ENCODE data around the gene CDC27.
"Not testable (repeated sequence)": the region's sequence is repeated elsewhere in the genome, so short reads cannot be mapped to it uniquely, and the experiment has no call there.

Gene CDC27

GRCh38 chr17:47218896-47219430 lies 29.9 kb upstream of the CDC27 start:
- FAIRE-seq = no peak

GRCh38 chr17:47217279-47217678 lies 28.2 kb upstream of the CDC27 start:
- FAIRE-seq = not testable (repeated sequence)

GRCh38 chr17:47216821-47217220 lies 27.7 kb upstream of the CDC27 start:
- not testable (repeated sequence) for FAIRE-seq

GRCh38 chr17:47214931-47215330 lies 25.8 kb upstream of the CDC27 start:
- no peak for FAIRE-seq

GRCh38 chr17:47213540-47213939 lies 24.4 kb upstream of the CDC27 start:
- FAIRE-seq = no peak

GRCh38 chr17:47212458-47212857 lies 23.4 kb upstream of the CDC27 start:
- no peak for FAIRE-seq

- FAIRE-seq = no peak
Measured at GRCh38 chr17:47210779-47211178, 21.7 kb upstream of the CDC27 start.

- no peak for FAIRE-seq
Measured at GRCh38 chr17:47210105-47210504, 21.0 kb upstream of the CDC27 start.

- FAIRE-seq = no peak
Measured at GRCh38 chr17:47209499-47209898, 20.4 kb upstream of the CDC27 start.

- no peak for FAIRE-seq
Measured at GRCh38 chr17:47208744-47209488, 19.8 kb upstream of the CDC27 start, which contains the start of gene MYL4. MYL4 (plus strand) TSS chr17:47209348; CDS start chr17:47209423, 75 bp downstream.

GRCh38 chr17:47207143-47208067 lies 18.3 kb upstream of the CDC27 start:
- no peak for FAIRE-seq

- no peak for FAIRE-seq
Measured at GRCh38 chr17:47205419-47205963, 16.4 kb upstream of the CDC27 start.

- no peak for FAIRE-seq
Measured at GRCh38 chr17:47204722-47205418, 15.8 kb upstream of the CDC27 start.

GRCh38 chr17:47203984-47204721 lies 15.1 kb upstream of the CDC27 start:
- FAIRE-seq = no peak

- FAIRE-seq = no peak
Measured at GRCh38 chr17:47201166-47201565, 12.1 kb upstream of the CDC27 start.

GRCh38 chr17:47200325-47200664 lies 11.2 kb upstream of the CDC27 start:
- no peak for FAIRE-seq

- FAIRE-seq = no peak
Measured at GRCh38 chr17:47199627-47200324, 10.7 kb upstream of the CDC27 start.

GRCh38 chr17:47197821-47198220 lies 8.7 kb upstream of the CDC27 start:
- no peak for FAIRE-seq

GRCh38 chr17:47193931-47194511 lies 4.9 kb upstream of the CDC27 start:
- no peak for FAIRE-seq

- FAIRE-seq = no peak
Measured at GRCh38 chr17:47192554-47192953, 3.5 kb upstream of the CDC27 start.

- no peak for FAIRE-seq
Measured at GRCh38 chr17:47190770-47191169, 1.7 kb upstream of the CDC27 start.

Data from G401.6 (cell line).